PC-3 (cell line): ENCODE data around the gene CACNA2D2.

ENCODE experiments used
- CTCF ChIP-seq: fragments of 300-600 bp; sonication (generic); conservative IDR thresholded peaks from 2 replicates; pipeline ENCODE4 v1.5.1; 2017; ENCODE audit warnings: antibody characterized with exemption, low read depth, mild to moderate bottlenecking, low read length
- EZH2 ChIP-seq: fragments of 300-600 bp; sonication (generic); IDR thresholded peaks from one replicate; pipeline ENCODE4 v1.6.1; 2017; ENCODE audit warnings: antibody characterized with exemption, mild to moderate bottlenecking, low read length; ENCODE audit not compliant: unreplicated experiment
- EZH2phosphoT487 ChIP-seq: fragments of 300-600 bp; sonication (generic); IDR thresholded peaks from 2 replicates; pipeline ENCODE4 v1.6.1; 2018; ENCODE audit warnings: mild to moderate bottlenecking, antibody characterized with exemption, low read length, borderline replicate concordance

GRCh38 chr3:50445919-50446318 lies 57.5 kb downstream of the CACNA2D2 start:
- no peak for TF ChIP-seq EZH2
- TF ChIP-seq CTCF: no peak
- TF ChIP-seq EZH2phosphoT487: no peak
